Hematopoietic multipotent progenitor cell (in vitro differentiated cells): Measurements from ENCODE around the gene EPHA4. TPM values are rescaled to one million over a fixed set of nuclear protein-coding genes. Genes with fewer than 3 reads are reported as not detected.

Experiments used
- DNase-seq, 3 donors: peaks; one replicate each; pipeline ENCODE4 v3.0.0-alpha.2; 2011 to 2015; ENCODE audit warnings: low read depth in 2 of 3, low spot score in 2 of 3
- total RNA-seq: library from RNA; depleted of rRNA; stranded (reverse); fragments of >200 nt; gene quantifications from one replicate; pipeline ENCODE4 v1.2.3, GENCODE V29; 2012

EPHA4 gene
- total RNA-seq, 1 donor, result 0.27 TPM

GRCh38 chr2:221513232-221513631, 58.9 kb downstream of the EPHA4 start:
- no peak for DNase-seq

- peak in 2 of 3 donors; percentile 20 to 54 for DNase-seq
These were observed 60.8 kb downstream of the EPHA4 start for GRCh38 chr2:221511325-221511724.

GRCh38 chr2:221506469-221506868, 65.6 kb downstream of the EPHA4 start:
- no peak for DNase-seq

- DNase-seq, result no peak
These were observed 66.5 kb downstream of the EPHA4 start for GRCh38 chr2:221505605-221506004.

DNA sequence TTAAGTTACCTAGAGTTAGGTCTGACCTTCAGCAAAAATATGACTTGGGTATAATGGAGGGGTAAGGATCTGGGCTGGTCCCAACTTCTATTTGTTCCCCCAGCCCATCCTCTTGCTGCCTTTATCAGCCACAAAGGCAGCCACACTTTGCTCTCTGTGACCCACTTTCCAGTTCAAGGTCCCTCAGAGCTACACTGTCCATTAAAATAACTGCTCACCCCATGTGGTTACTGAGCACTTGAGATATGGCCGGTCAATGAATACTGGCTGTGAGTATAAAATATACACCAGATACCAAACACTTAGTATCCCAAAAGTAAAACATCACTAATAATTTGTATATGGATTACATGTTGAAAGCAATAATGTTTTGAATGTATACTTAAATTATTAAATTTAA, 67.2 kb downstream of the EPHA4 start:
- DNase-seq, result no peak

- no peak for DNase-seq
These were observed 68.1 kb downstream of the EPHA4 start for GRCh38 chr2:221503965-221504364.

DNA sequence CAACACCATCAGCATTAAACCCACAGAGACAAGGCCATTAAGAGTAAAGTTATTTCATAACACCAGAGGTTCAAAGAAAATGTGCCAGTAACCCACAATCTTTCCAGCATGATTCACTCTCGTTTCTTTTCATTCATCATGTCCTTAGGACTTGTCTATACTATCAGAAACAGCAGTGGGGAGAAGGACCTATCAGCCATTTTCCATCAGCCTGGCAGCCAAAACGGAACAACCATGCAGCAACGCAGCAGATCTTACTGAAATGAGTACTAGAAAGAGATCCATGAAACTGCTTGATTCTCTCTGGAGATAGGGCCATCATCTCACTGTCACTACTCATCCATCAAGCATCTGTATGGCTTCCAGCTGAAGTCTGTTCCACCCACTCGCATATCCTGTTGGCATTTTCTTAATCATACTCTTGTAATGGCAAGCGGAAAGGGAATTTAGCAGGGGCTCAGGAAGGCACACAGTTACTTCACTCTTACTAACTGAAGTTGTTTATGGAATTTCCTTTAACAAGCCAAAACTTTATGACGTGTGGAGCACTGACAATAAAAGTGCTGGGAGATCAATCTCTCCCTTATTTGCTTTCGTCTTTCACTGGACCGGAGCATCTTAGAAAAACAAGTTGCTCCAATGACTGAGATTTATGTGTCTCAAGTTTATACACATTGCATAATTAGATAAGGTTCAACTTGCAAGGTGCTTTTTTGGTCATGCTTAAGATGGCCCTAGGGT, 69.7 kb downstream of the EPHA4 start:
- no peak for DNase-seq

DNA sequence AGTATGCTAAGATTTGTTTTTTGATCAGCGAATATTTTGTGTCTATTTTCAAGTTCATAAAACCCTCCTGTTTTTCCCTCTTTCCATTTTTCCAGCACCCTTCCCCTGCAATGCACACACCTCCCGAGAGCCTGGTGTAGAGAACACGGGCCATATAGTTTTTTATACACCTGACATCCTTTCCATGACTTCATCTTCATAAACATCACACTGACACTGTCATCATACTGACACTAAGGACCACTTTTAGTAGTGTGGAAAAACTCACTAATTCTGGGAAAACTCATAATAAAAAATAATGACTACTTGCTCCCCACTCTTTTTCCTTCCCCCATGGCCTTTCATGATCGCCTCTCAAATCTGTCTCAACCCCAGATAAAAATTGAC, 70.2 kb downstream of the EPHA4 start:
- no peak for DNase-seq

DNA sequence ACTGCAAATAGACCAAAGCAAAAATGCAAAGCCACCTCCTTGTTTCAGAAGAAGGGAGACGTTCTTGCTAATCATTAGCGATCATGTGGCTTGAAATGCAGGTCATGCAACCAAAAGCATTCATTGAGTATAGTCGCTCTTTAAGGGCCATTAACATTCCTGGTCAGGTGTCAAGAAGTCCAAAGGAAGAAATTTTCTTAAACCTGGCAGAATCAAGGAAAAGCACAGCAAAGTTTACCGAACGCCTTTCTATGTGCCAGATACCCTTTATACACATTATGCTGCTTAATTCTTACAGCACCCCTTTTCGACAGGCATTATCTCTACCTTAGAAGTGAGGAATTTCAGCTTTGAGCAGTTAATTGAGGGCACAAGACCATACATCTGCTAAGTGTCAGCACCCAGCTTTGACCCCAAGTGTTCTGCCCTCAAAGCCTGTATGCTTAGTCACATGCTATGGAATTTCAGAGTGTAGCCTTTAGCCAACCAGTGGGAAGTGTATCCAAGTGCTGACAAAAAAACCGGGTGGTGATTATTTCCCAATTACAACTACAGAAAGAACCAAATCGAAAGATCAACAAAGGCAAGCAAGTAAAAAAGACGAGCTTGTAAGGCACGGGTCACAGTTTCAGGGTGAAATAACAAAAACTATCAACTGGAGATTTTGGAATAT, 70.8 kb downstream of the EPHA4 start:
- no peak for DNase-seq

DNA sequence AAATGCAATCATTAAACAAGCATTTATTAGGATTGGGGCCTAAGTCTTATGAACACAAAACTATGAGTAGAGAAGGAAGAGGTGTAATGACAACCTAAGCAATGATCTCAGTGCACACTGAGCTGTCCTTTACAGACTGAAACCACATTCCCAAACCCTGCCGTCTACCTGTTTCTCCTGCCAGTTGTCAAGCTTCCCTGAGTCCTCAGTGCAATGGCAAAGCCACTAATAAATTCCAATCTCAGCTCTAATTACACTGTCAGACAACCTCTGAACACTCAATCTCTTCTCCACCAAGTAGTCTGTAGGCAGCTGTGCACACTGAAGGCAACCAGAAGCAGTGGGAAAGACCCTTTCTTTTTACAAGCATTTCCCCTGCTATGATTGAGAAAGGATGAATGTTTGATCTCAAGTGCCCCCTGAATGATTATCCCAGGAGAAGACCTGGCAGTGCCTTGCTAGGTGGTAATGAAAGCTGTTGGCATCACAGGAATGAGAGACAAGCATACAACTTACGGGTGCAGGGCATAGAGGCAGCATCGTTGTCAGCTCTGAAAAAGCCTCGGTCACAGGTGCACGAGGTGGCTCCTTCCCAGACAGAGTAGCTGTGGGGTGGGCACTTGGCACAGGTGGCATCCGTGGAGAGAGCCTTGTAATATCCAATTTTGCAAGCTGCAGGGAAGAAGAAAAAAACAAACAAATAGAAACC, 71.4 kb downstream of the EPHA4 start:
- no peak for DNase-seq

DNA sequence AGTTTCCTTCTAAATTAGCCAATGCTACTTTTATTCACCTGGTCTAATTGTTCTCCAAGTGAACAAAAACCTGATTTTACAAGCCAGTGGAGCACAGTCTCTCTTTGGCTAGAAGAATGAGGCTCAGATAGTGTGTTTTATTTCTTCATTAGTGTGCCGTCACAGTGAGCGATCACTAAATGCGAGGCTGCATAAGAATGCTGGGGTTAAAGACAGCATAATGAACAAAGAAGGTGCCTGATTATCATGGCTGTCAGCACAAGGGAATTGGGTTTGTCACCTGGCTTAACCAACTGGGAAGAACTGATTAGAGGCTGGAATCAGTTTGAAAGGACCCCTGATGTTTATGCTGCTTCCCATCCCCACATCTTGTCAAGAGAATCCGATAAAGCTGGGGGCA, 76.4 kb downstream of the EPHA4 start:
- no peak for DNase-seq

GRCh38 chr2:221494556-221494955, 77.5 kb downstream of the EPHA4 start:
- DNase-seq, result no peak

DNA sequence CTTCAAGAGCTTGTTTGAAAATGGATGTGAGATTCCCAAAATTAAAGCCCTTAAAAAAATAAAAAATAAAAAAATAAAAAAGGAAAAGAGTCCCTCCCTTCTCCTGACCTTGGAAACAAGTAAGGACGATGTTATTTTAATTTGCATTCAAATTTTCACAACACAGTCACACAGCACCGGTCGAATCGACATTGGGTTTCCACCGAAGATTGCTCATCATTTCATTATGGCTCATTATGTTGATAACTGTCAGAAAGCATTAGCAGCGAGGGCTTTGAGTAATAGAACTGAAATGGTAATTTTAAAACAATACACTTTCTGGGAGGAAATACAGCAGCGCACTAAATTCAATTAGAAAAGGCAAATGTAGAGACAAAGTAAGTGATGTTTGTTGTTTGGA, 78.7 kb downstream of the EPHA4 start:
- no peak for DNase-seq

- DNase-seq, result no peak
These were observed 79.5 kb downstream of the EPHA4 start for GRCh38 chr2:221492636-221493035.

DNA sequence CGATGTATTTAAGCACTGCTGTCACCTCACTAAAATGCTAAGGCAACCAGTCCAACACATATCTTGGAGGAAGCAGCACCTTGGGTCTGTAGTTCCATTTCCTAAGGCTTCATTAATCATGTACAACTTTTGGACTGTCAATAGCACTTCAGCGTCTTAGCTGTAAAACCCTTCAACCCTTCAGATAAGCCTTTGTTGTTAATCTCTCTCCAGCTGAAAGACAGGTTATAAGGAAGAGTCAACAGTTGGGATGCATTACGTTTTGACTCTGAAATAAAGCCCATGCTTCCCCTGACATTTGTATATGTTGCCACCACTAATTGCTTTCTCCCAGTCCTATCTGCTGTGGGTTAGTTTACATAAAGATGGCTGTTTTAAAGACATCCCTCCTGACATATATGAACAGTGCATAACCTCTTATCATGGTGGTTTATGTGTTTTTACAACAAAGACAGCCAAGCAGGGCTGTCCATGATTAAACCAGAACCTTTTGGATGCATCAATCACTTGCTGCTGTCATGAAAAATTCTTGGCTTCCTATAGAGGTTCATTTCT, 81.5 kb downstream of the EPHA4 start:
- DNase-seq, result no peak

DNA sequence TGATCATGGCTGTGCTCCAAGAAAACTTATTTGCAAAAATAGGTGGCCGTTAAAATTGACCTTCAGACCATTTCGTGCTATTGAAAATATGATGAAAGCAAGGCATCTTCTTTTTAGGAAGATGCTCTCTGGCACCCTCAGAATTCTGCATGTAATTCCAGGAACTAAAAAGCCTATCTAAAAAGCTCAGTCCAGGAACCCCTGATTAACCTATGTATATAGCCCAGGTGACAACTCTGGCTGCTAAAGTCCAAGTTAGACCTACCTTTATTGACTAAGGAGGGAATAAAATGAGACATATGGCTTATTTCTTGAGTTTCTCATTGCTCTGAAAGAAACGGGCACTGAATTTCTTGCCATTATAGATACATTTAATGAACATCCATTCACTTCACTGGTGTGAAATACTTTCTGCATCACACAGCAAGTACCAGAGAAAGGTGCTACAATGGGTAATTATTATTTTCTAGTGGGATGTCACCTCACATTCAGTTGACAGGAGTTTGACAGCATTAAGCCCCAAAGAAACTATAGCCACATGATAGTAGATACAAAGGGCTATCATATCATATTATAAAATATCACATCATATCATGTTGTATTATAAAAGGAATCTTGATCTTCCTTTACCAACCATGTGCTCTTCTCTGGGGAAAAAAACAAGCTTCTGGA, 83.8 kb downstream of the EPHA4 start:
- no peak for DNase-seq

- DNase-seq, result no peak
These were observed 86.0 kb downstream of the EPHA4 start for GRCh38 chr2:221486106-221486505.

DNA sequence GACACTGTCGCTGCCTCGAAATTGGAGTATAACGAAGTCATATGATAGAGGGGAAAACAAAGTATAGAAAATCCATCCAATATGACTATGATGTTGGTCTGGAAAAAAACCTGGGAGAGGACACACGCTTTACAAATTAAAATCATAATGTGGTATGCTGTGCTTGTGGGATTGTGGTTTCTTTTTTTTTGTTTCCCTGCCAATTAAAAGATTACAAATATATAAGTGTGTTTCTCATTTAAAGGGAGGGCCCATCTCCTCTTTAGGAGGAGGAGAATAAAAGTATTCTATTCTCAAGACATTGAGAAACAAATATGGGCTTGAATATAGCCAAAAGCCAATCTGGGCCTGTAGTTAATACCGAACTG, 86.6 kb downstream of the EPHA4 start:
- DNase-seq, result no peak

DNA sequence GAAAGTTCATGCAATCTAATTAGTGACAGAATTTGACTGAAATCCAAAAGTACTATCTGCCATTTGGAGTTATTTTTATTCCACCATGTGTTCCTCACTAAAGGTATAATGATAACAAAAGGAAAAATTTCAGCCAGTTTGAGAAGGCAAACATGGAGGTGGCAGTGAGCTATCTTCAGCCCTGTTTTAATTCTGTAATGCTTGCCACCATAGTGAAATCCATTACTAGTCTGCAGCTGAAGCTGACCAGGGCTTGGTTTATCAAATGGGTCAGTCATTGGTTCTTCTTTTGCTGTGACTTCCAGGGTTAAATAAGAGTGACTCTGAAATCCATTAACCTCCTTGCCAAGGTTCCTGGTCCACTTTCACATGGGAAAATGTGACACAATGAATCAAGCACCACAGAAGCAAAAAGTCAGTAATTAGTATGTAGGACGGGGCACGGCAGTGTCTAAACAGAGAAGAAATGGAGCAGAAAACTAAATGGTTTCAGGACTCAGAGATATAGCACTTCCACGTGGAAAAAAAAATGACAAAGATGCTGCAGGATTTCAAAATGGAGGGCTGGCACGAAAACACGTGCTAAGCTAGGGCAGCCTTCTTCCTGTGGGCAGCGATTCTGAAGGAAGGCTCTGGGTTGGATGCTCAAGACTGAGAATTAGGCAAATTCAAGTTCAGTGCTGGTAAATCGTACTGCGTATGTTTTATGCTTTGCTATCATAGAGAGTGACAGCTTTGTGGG, 87.2 kb downstream of the EPHA4 start:
- no peak for DNase-seq

DNA sequence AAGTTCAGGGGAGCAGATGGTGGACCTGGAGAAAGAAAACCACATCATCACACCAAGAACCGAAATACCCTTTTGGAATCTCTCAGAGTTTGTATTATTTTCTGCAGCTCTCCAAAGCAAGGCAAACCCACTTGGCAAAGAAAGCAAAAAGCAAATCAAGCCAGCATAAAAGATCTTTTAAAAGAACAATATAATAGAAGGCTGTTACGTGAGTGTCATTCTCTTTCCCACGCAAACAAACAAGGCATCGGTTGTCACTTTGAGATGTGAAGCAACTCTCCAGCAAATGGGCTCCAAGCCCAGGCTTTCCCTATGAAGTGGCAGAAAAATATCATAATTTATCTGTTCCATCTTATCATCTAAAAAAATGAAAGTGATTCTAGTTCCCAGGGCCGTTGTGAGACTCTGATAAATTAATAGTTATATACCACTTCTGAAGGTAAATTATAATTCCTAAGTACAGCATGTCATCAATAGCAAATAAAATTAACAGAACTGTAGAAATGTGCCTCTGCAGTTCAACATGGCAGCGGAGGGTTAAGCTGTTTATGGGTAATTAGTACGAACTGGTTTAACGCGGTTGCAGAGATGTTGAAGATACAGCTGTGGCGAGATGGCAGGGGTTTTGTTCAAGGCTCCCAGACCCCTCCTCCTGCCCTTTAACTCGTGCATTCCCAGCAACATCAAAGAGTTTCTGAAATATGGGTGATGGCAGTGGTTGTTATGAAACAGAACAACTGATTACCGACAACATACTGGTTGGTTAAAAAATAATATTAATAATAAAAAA, 89.2 kb downstream of the EPHA4 start:
- DNase-seq, result no peak
